Measurements from ENCODE around the gene DHX16. TPM values are rescaled to one million over a fixed set of nuclear protein-coding genes. Genes with fewer than 3 reads are reported as not detected.

Gene DHX16
- total and polyA plus RNA-seq, 2 experiments from 2014 or later: 16.0 to 31.3 TPM

- H3K4me1 ChIP-seq (ENCODE audit: insufficient read depth): peaks cover 13% of the 10 kb centered on the region
- H2AFZ ChIP-seq: no peak within 1 kb of the TSS
- peaks cover 53% of the 10 kb centered on the region for H3K27me3 Mint-ChIP-seq (ENCODE audit: insufficient read depth, low read depth, poor library complexity)
- H3K36me3 Mint-ChIP-seq (ENCODE audit: low read depth): peaks cover 56% of the 10 kb centered on the region
- TF ChIP-seq ZNF462 (CRISPR knock-in tag; IDR thresholded peaks at IDR 0.05) (no peak), ZNF331 (CRISPR knock-in tag; IDR thresholded peaks at IDR 0.05; ENCODE audit: low read depth) (no peak), CTCF (conservative IDR thresholded peaks at IDR 0.05; ENCODE audit: low read depth in 2 of 2) (peak in 1 of 2 experiments; percentile 23; a peak in 1 of 4 replicates), CREB1 (CRISPR knock-in tag; IDR thresholded peaks at IDR 0.05; ENCODE audit: low read depth) (peak; percentile 49; the same call in 1 of the 2 replicates), STAT1 (IDR thresholded peaks at IDR 0.05; ENCODE audit: unreplicated experiment) (no peak), JUNB (IDR thresholded peaks at IDR 0.05; ENCODE audit: unreplicated experiment) (no peak), POLR2AphosphoS5 (IDR thresholded peaks at IDR 0.05; ENCODE audit: low read depth) (peak; percentile 99), EZH2 (IDR thresholded peaks at IDR 0.05; ENCODE audit: low read depth, unreplicated experiment) (no peak), NANOG (IDR thresholded peaks at IDR 0.05; ENCODE audit: borderline replicate concordance) (no peak)
- H4K20me1 ChIP-seq (replicated peaks; ENCODE audit: insufficient read depth): peaks cover 29% of the 10 kb centered on the region
- peak within 1 kb of the TSS; percentile 94 for H3K4me3 ChIP-seq
- DNase-seq (ENCODE audit: low spot score) (peak; percentile 99), ATAC-seq (peak; percentile 67)
- H3K27me3 ChIP-seq (ENCODE audit: insufficient read depth): no peaks in the 10 kb centered on the region
- peaks cover 32% of the 10 kb centered on the region for H3K36me3 ChIP-seq (ENCODE audit: insufficient read depth)
- peak within 1 kb of the TSS; percentile 100 for H3K4me3 Mint-ChIP-seq
- peak within 1 kb of the TSS; percentile 100 for H3K27ac Mint-ChIP-seq
- H3K4me2 ChIP-seq: peak within 1 kb of the TSS; percentile 94
- H3K4me1 Mint-ChIP-seq: peaks cover 47% of the 10 kb centered on the region
- H3K9me2 ChIP-seq (ENCODE audit: insufficient read depth): no peaks in the 10 kb centered on the region
- peaks cover 13% of the 10 kb centered on the region; the same call in 2 of the 3 replicates for H3K9me3 Mint-ChIP-seq
- H3K27ac ChIP-seq (ENCODE audit: low read depth): peak within 1 kb of the TSS; percentile 99
- peaks cover 63% of the 10 kb centered on the region for H3K79me2 ChIP-seq (replicated peaks; ENCODE audit: insufficient read depth)
- peaks cover 42% of the 10 kb centered on the region for H3F3A ChIP-seq (replicated peaks; ENCODE audit: low read depth)
Observed at GRCh38 chr6:30719791-30720737, 47.3 kb upstream of the DHX16 start, which contains the start of gene TUBB. Gene TUBB (plus strand): TSS chr6:30720352. CDS start chr6:30720507, 155 bp downstream.

Measured in GM23338 (cell line).